Activated CD8-positive, alpha-beta T cell treated with anti-CD3 and anti-CD28 coated beads for 36 hours (primary cell): ENCODE data around the gene VSIR. TPM values are rescaled to one million over a fixed set of nuclear protein-coding genes. Genes with fewer than 3 reads are reported as not detected.
A peak's percentile ranks its signal among the peaks of the same experiment; 100 is the strongest.

Source experiments
- ATAC-seq: fragments of 200-7000 bp; cut with Tn5 transposase; one replicate; pipeline ENCODE4 v1.10.0; 2021; ENCODE audit warnings: mild to moderate bottlenecking, moderate library complexity
- CTCF ChIA-PET: fragments of 350-600 bp; sonication (Branson Sonifier 250); formaldehyde crosslinking; loops from one replicate; lab custom pipeline; 2021; ENCODE audit warnings: antibody characterized with exemption; lab: Charles Lee
- POLR2A ChIA-PET: fragments of 350-600 bp; sonication (Branson Sonifier 250); formaldehyde crosslinking; loops from one replicate; lab custom pipeline; 2021; ENCODE audit warnings: antibody characterized with exemption; lab: Charles Lee
- DNase-seq: peaks from one replicate; pipeline ENCODE4 v3.0.0-alpha.2; 2020
- H3K27ac Mint-ChIP-seq: one replicate; pipeline ENCODE4 v1.8.0; 2021; ENCODE audit warnings: mild to moderate bottlenecking, mixed read lengths
- H3K27me3 Mint-ChIP-seq: one replicate; pipeline ENCODE4 v1.8.0; 2021; ENCODE audit warnings: mixed read lengths
- H3K36me3 Mint-ChIP-seq: one replicate; pipeline ENCODE4 v1.8.0; 2021; ENCODE audit warnings: low read depth, mixed read lengths
- H3K4me1 Mint-ChIP-seq: one replicate; pipeline ENCODE4 v1.8.0; 2021; ENCODE audit warnings: low read depth, mixed read lengths
- H3K4me3 Mint-ChIP-seq: one replicate; pipeline ENCODE4 v1.8.0; 2021; ENCODE audit warnings: mild to moderate bottlenecking, moderate library complexity, mixed read lengths
- H3K9me3 Mint-ChIP-seq: one replicate; pipeline ENCODE4 v1.8.0; 2021; ENCODE audit warnings: mixed read lengths
- CTCF ChIP-seq: fragments of 200-600 bp; IDR thresholded peaks from one replicate; pipeline ENCODE4 v1.8.0; 2022; ENCODE audit warnings: antibody characterized with exemption, mild to moderate bottlenecking
- intact Hi-C: fragments of 100-400 bp; cut with micrococcal nuclease; formaldehyde crosslinking; loops from one replicate; pipeline ENCODE4 v1.10.0; 2022
- total RNA-seq, 2 experiments: library from RNA; stranded (reverse); gene quantifications; one replicate each; pipeline ENCODE4 v1.2.3, GENCODE V29; 2021

VSIR gene
- total RNA-seq, 2 experiments from 2014 or later = 59.6 to 61.0 TPM

DNA sequence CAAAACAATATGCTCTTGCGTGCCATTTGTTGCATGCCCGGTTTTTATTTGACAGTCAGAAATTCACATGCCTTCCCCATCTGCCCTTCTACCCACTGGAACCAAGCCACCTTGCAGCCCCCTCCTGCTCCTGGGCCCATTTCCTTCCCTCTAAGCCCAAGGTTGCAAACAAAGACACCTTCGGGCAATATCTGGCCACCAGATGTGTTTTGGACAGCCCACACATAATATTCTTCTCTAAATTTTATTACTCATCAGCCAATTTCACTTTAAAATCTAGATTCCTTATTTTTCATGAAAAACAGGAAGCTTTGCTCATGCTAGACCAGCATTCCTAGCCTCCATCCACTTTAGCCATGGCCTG lies 35.5 kb downstream of the VSIR start:
- ChIA-PET CTCF (interaction anchor here (1.1 to 2.2 kb wide), 3 partner anchors 11 to 41 kb away, joined by 3 to 10 read pairs (median 6); no protein-coding TSS in a partner anchor), POLR2A (interaction anchor here (0.6 to 7.9 kb wide), 7 partner anchors 9 to 871 kb away, joined by 3 to 59 read pairs (median 6); partner anchors contain the start of gene VSIR)
- TF ChIP-seq CTCF = no peak
- Mint-ChIP-seq H3K36me3 (peaks cover 19% of the 10 kb centered on the region), H3K4me3 (peak overlapping the region; percentile 1), H3K27me3 (no peaks in the 10 kb centered on the region), H3K9me3 (peaks cover 11% of the 10 kb centered on the region), H3K27ac (peak overlapping the region; percentile 97), H3K4me1 (peaks cover 99% of the 10 kb centered on the region)
- no peak for DNase-seq
- intact Hi-C loops = no loop called here
- no peak for ATAC-seq

DNA sequence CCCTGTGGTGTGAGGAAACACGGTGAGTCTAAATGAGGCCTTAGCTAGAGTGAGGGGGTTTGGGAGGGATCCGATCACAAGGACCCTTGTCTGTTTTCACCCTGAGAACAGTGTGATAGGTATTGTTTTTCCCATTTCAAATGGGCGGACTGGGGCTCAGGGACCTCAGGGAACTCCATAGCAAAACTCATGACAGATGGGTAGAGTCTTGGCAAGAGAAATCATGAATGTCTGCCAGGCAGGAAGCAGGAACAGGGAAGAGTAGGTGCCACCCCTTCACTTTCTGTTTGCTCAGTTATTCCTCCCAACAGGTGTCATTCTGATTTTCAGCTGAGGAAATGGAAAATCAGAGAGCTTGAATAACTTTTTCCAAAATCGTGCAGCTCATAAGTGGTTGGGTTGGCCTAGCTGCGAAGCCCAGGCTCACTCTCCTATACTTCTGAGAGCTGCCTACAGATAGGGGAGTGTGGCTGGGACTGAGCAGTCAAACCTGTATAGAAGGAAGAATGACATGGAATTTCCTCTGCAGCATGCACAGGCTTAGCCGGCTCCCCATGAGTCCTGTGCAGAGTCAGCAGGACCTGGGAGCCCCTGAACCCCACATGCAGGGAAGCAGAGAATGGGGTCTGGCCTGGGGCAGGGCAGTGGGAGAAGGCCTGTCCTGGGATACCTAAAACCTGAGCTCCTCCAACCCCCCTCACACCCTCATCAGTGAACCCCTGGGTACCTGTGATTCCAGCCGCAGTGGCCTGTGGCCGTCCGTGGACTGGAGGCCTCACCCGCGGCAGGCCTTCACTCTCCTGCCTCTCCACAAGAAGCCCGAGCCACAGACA lies 36.1 kb downstream of the VSIR start:
- ATAC-seq (peak; percentile 27), DNase-seq (peak; percentile 57)
- Mint-ChIP-seq H3K4me1 (peaks cover 99% of the 10 kb centered on the region), H3K36me3 (peaks cover 16% of the 10 kb centered on the region), H3K27ac (peak overlapping the region; percentile 97), H3K4me3 (peak overlapping the region; percentile 76), H3K9me3 (peaks cover 5% of the 10 kb centered on the region), H3K27me3 (no peaks in the 10 kb centered on the region)
- intact Hi-C loops = no loop called here
- POLR2A ChIA-PET = interaction anchor here (0.6 to 7.9 kb wide), 9 partner anchors 9 to 870 kb away, joined by 3 to 59 read pairs (median 6); partner anchors contain the start of gene VSIR
- CTCF ChIA-PET = interaction anchor here (0.9 to 2.2 kb wide), 9 partner anchors 11 to 102 kb away, joined by 3 to 10 read pairs (median 3); no protein-coding TSS in a partner anchor
- no peak for TF ChIP-seq CTCF

GRCh38 chr10:71736570-71736952 lies 36.8 kb downstream of the VSIR start:
- intact Hi-C loops = no loop called here
- ATAC-seq = peak; percentile 14
- no peak for DNase-seq
- H3K4me1 Mint-ChIP-seq = peaks cover 99% of the 10 kb centered on the region
- POLR2A ChIA-PET = interaction anchor here (1.1 to 7.9 kb wide), 7 partner anchors 8 to 41 kb away, joined by 3 to 59 read pairs (median 15); partner anchors contain the start of gene VSIR
- TF ChIP-seq CTCF = no peak
- peak overlapping the region; percentile 76 for H3K4me3 Mint-ChIP-seq
- CTCF ChIA-PET = interaction anchor here (0.9 to 2.2 kb wide), 8 partner anchors 10 to 102 kb away, joined by 3 to 10 read pairs (median 4); no protein-coding TSS in a partner anchor
- H3K9me3 Mint-ChIP-seq = peaks cover 3% of the 10 kb centered on the region
- H3K36me3 Mint-ChIP-seq = peaks cover 11% of the 10 kb centered on the region
- no peaks in the 10 kb centered on the region for H3K27me3 Mint-ChIP-seq
- peak overlapping the region; percentile 97 for H3K27ac Mint-ChIP-seq

DNA sequence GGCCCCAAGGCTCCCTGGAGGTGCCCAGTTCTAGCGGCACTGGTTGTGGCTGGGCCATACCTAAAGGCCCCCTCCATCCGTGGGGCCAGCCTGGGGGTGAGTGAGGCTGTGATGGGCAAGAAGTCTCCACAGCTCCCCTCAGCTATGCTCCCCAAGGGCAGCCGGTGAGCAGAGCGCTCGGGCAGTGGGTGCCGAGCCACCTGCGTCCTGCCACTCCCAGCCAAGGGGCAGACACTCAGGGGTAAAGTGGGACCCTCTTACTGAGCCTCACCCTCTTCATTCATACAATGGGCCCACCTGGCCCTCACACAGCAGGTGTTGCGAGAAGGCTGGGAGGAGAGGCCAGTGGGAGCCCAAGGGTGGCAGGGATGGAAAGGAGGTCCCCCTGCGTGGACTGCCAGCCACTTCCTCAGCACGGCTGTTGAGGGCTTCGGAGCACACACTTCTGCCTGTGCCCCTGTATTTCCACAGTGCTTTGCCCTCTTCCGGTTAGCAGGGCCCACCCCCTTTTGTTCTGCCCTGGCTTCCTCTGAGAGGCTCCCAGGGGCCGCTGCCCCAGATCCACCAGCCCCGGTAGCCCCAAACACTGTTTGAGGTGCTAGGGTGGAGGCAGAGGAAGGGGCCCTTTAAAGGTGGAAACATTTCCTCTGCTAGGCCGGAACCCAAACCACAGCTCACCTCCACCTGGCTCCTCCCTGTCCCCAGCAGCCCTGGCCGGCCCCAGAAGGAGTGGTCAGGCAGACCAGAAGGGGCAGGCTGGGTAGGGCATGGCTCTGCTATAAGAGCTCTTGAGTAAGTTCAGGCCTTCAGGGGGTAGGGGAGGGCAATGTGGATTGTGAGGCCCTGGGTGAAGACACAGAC lies 37.4 kb downstream of the VSIR start:
- CTCF ChIA-PET = interaction anchor here (1.1 to 2.2 kb wide), 9 partner anchors 9 to 41 kb away, joined by 3 to 10 read pairs (median 6); partner anchors contain the start of gene VSIR
- ATAC-seq (peak; percentile 86), DNase-seq (peak; percentile 86)
- H3K36me3 Mint-ChIP-seq = peaks cover 8% of the 10 kb centered on the region
- H3K4me3 Mint-ChIP-seq = peak overlapping the region; percentile 76
- intact Hi-C loops = no loop called here
- H3K4me1 Mint-ChIP-seq = peaks cover 99% of the 10 kb centered on the region
- POLR2A ChIA-PET = interaction anchor here (1.0 to 4.2 kb wide), 8 partner anchors 10 to 42 kb away, joined by 3 to 42 read pairs (median 10); partner anchors contain the start of gene VSIR
- peak overlapping the region; percentile 97 for H3K27ac Mint-ChIP-seq
- no peak for TF ChIP-seq CTCF
- H3K9me3 Mint-ChIP-seq = peaks cover 3% of the 10 kb centered on the region
- H3K27me3 Mint-ChIP-seq = no peaks in the 10 kb centered on the region
